ENCODE results near the gene TMEM259.

The TMEM259 gene

DNA sequence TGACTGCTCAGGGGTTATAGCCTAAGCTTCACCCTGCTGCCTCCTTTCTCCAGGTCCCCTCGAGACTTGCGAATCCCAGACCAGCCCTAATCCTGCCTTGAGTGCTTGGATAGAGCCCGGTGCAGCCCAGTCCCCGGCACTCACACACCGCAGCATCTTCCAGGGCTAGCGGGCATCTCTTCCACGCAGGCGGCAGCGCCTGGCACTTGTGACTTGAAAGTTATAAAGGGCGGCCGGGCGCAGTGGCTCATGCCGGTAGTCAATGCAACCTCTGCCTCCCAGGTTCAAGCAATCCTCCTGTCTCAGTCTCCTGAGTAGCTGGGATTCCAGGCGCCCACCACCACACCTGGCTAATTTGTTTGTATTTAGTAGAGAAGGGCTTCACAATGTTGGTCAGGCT, 34.8 kb downstream of the TMEM259 start:
- DNase-seq (ENCODE audit: low spot score): no peak

DNA sequence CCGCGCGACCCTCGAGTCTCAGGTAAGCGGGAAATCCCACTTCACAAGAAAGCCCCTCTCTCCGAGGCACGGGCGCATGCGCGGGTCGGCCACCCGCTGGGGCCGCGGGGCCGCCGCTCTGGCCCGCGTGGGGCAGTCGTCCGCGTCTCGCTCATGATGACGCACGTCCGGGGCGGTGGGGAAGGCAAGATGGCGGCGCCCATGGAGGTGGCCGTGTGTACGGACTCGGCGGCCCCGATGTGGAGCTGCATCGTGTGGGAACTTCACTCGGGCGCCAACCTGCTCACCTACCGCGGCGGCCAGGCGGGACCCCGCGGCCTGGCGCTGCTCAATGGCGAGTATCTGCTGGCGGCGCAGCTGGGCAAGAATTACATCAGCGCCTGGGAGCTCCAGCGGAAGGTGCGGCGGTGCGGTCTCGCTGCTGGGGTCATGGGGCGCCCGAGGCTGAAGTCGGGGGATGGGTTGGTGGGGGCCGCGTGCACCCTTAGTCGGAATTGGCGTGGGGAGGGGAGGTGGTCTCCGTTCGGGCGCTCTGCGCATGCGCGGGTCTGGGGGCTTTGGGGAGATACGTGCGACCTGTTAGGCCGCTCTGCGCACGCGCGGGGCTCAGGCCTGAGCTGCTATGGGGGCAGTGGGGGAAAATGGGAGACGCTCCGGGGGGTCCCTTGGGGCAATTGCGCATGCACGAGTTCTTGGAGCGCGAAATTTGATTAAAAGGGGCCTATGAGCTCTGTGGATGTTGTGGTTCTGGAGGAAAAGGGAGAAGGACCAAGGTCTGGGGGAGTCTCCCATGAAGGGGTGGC, 36.6 kb downstream of the TMEM259 start, which contains the start of gene WDR18:
WDR18 (plus strand) TSS at position 181 of the 803 bp plus-strand sequence; CDS start at position 190, 9 bp downstream.
- DNase-seq (ENCODE audit: low spot score): peak; percentile 70

DNA sequence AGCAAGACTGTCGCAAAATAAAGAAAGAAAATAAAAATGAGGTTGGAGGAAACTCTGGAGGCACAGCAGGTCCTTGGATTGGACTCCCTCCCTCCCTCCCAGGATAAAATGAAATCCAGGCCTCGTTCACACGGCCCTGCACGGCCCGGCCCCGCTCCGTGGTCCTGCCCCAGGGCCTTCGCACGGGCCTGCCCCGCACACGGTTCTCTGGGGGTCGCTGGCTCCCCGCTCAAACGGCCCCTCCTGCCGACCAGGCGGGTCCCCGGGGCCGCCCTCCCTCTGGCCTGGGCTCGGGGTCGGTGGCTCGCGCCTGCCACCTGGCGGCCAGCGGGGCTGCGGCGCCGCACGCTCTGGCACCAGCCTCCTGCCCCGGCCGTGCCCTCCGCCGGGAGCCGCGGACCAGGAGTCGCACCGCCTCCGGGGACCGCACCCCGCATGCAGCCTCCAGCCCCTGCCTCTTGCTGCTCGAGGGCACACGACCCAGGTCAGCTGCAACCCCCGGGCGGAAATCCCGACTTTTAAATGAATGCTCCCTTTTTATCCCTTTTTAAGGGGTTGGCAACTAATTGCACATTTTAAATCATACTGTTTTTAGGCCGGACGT, 38.3 kb downstream of the TMEM259 start:
- no peak for DNase-seq (ENCODE audit: low spot score)

DNA sequence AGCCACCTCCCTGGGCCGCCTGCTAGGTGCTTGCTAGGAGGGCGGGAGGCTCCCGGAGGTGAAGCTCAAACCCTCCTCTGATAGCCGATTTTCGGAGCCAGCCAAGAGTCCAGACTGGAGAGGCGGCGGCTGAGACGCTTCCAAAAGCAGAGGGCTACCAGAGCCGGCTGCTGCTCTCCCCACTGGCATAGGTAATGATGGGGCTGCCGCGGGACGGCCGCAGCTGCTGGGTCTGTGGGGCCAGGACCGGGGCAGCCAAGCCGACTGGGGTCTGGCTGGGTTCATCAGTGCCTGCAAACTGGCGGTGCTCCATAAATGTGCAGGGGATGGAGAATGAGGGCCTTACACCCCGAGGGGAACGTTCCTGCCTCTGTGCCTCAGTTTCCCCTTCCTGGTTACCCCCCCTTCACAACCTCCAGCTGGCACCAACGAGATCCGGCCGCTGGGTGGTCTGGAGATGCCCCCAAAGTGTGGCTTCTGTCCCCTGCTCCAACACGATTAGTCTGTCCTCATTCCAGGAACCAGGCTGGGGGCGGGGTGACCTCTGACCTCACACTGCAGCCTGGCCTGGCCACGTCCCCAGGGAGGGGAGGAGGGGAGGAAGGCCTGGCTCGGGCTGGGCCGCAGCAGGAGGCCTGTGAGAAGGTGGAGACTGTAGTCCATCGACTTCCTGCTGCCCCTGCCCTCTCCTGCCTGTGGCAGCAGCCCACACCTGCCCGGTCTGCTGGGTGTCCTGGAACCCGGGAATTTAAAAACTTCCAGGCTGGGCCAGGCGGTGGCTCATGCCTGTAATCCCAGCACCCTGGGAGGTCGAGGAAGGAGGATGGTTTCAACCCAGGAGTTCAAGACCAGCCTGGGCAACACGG, 40.6 kb downstream of the TMEM259 start:
- DNase-seq (ENCODE audit: low spot score): no peak

DNA sequence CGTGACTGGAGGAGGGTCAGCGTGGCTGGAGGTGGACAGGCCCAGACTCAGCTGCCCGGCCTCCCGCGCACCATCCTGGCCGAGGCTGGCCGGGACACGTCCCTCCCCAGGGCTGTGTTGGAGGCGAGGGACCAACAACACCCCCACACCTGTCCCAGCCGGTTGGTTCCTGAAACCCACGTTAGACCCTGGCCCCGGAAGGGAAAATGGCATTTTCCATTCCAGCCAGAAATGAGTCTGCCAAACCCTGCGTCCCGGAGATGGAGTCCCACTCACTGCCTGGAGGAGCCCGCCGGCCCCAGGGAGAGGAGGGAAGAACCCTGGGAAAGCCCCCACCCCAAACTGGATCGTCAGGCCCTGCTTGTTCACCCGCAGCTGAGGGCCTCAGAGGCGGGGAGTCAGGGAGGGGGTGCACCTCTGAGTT, 41.6 kb downstream of the TMEM259 start:
- DNase-seq (ENCODE audit: low spot score): no peak

DNA sequence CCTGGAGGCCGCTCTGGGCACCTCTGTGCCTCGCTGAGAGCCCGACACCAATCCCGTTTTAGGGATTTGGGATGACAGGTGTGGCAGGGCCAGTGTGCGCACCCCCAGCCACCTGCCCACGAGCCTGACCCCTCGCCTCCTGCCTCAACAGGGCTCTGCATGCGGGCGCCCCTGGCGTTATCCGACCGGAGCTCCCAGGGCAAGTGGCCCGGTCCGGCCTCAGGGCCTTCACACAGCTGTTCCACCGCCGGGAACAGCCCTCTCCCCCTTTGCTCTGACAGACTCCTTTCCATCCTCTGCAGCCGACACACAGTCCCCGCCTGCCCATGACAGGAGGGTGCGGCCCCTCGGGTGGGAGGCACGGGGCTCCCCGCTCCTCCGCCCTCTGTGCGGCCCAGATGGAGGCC, 43.9 kb downstream of the TMEM259 start:
- DNase-seq (ENCODE audit: low spot score): no peak

DNA sequence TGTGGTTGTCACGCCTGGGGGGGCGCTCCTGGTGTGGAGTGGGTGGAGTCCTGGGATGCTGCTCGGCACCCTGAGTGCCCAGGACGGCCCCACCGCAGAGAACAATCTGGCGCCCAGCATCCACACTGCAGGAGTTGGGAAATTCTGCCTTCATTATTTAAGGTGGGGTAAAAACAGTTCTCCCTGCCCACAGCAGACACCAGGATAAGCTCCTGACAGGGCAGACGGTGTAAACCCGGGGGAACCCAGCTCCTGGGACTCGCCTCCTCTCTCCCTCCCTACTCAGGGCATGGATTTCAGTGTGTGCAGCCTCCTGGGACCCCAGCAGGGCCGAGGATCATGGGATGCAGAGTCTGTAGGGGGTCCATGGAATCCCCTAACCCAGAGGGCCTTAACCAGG, 44.4 kb downstream of the TMEM259 start:
- DNase-seq (ENCODE audit: low spot score): no peak

DNA sequence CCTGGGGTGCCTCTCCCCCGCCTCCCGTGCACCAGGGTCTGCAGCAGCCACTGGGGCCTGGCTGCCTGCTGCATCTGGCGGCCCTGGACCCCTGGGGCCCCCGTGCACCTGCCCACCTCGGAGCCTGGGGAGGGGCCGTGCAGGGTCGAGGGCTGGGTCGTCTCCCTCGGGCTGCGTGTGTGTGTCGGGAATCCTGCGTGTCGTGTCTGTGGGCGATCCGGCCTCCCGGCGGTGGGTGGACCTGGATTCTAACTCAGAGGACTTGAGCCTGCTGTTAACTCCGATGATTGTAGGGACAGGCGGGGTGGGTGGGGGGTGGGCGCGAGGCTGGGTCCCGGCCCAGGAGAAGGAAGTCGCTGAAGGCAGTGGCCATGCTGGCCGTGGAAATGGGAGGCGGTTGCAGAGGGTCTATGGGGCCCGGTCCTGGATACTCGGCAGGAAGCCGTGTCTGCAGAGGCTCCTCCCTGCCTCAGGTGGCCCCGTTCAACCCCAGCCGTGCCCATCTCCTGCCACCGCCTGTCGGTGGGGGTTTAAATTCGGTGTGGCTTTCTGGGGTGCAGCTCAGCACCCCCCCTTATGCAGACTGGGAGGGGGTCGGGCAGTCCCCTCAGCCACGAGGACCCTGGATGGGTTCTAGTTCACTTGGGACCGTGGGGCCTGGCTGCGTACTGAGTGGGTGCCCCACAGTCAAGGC, 46.2 kb downstream of the TMEM259 start:
- DNase-seq (ENCODE audit: low spot score): no peak

DNA sequence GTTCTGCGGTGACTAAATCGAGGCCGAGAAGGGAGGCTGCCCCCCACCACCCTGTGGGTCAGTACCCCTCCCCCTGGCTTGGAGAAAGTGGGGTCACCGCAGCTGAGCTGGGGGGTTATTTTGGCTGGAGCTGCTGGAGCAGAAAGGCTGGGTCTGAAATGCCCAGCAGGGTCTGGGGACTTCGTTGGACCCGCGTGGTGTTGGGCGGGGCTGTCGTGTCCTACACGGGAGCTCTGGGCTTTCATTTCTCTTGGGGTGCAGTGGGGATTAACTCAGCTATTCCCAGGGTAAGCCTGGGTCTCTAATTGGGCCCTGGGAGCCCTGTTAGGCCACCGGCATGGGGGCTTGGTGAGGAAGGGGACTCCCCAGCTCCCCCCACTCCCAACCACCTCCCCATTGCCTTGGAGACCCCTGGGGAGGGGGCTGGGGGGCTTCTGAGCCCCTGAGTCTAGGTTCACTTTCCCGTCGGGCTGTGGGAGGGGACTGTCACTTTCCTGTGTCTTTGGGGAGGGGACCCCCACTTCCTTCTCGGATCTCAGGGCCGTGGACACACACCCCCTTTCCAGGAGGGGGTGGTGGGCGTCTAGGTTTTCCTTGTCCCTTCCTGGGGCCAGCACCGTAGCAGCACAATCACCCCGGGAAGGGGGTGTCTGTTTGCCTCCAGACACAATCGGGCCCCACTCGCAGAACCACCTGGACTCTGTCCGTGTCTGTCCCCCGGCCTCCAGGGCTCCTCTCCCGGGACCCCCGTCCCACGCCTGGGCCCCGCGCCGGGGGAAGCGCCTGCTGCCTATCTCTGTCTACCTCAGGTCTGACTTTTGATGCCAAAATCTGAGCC, 47.0 kb downstream of the TMEM259 start:
- DNase-seq (ENCODE audit: low spot score): no peak

DNA sequence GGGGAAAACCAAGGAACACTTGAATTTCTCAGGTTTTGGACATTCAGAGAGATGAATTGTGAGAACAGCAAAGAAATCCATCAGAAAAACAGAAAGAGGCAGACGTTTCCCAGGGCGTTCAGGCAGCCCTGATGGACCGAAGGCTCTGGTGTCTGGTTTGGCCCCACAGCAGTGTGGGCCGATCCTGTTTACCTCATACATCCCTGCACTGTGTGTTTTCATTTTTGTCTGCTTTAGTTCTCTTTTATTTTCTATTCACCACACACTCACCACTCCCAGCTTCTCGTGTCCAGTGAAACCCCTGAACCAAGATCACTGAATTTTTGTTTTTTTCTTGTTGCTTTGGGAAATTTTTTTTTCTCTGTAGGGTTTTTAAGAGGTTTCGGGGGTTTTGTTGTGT, 48.6 kb downstream of the TMEM259 start:
- no peak for DNase-seq (ENCODE audit: low spot score)

DNA sequence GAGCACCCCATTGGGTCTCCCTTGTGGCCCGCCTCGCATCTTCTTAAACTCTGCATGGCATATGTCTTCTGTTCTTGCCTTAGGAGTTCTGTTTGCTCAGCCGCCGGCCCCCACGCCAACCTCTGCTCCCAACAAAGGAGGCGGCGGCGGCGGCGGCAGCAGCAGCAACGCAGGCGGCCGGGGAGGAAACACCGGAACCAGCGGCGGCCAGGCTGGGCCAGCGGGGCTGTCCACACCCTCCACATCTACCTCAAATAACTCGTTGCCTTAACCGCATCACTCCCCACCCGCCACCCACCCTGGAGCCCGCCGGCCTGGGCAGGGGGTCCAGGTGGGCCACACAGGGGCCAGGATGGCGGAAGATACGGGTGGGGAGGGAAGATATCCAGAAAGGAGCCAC, 49.1 kb downstream of the TMEM259 start:
- no peak for DNase-seq (ENCODE audit: low spot score)

DNA sequence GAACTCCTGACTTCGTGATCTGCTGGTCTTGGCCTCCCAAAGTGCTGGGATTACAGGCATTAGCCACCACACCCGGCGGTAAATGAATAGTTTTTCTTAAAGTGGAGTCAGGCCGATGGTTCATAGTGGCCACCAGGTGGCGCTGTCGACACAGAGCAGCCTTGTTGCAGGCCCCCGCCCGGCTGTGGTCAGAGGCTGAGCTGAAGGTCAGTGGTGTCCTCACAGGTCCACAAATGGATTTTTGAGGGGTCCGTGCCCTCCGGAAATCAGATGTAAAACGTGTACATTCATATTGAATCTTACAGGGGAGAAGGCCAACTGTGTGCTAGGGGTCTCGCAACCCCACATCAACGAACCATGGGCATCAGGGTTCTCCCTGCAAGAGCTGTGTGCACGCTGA, 50.2 kb downstream of the TMEM259 start:
- no peak for DNase-seq (ENCODE audit: low spot score)

DNA sequence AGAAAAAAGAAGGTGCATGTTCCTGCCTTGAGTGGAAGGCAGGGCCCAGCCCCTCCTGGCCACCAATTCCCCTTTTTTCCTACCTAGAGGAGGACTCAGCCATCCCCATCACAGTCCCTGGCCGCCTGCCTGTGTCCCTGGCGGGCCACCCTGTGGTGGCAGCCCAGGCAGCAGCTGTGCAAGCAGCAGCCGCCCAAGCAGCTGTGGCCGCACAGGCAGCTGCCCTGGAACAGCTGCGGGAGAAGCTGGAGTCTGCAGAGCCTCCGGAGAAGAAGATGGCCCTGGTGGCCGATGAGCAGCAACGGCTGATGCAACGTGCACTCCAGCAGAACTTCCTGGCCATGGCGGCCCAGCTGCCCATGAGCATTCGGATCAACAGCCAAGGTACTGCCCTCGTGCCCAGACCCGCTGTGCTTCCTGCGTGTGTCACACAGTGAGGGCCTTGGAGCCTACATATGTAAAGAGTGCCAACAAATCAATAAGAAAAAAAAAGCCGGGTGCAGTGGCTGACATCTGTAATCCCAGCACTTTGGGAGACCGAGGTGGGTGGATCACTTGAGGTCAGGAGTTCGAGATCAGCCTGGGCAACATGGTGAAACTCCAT, 54.3 kb downstream of the TMEM259 start:
- DNase-seq (ENCODE audit: low spot score): no peak

DNA sequence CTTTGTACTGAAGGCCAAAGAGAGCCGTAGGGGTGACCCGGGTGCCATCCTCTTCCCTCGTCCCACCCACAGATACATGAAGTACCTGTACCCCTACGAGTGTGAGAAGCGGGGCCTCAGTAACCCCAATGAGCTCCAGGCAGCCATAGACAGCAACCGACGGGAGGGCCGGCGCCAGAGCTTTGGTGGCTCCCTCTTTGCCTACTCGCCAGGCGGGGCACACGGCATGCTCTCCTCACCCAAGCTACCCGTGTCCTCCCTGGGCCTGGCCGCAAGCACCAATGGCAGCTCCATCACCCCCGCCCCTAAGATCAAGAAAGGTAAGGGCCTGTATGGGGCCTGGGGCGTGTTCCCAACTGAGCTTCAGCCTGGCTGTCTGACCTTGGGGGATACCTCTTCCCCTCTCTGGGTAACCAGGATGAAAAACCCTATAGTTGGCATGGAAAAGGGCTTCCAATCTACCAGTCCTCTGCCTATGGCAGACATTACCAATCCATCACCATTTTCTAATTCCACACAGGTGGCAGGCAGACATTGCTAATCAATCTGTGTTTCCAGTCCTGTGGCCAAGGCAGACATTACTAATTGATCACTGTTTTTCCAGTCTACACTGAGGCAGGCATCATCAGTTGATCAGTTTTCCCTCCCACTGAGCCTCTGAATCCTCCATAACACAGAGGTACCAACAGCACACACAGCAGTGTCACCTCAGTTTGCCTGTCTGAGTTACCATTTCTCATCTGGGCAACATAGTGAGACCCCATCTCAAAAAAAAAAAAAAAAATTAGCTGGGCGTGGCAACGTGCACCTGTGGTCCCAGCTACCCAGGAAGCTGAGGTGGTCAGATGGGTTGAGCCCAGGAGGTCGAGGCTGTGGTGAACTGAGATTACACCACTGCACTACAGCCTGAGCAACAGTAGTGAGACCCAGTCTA, 55.9 kb downstream of the TMEM259 start:
- no peak for DNase-seq (ENCODE audit: low spot score)

DNA sequence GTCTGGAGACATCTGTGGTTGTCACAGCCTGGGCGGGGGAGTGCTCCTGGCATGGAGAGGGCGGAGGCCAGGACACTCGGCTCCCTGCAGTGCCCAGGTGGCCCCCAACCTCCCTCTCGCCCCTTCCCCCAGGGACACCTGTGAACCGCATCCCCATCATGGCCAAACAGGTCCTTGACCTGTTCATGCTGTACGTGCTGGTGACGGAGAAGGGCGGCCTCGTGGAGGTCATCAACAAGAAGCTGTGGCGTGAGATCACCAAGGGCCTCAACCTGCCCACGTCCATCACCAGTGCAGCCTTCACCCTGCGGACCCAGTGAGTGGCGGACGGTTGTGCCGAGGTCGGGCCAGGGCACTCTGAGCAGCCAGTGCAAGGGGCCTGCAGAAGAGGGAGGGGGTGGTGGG, 56.8 kb downstream of the TMEM259 start:
- no peak for DNase-seq (ENCODE audit: low spot score)

DNA sequence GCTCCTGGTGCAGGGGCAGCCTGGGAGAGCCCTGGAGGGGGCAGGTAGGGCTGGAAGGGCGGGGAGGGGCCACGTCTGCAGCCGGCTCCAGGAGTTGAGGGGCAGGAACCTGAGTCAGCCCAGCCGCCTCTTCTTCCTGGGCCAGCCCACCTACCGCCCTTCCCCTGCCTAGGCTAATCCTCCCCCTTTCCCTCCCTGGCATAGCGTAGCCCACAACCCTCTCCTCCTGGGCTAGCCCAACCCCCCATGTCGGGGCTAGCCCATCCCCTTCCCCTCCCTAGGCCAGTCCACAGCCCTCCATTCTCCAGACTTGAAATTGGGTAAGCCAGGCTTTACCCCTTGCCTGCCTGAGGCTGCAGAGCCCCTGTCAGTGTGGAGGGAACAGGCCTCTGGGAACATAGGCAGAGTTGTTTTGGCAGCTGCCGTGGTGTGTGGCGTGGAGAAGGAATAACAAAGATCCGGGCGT, 57.4 kb downstream of the TMEM259 start:
- DNase-seq (ENCODE audit: low spot score): no peak

DNA sequence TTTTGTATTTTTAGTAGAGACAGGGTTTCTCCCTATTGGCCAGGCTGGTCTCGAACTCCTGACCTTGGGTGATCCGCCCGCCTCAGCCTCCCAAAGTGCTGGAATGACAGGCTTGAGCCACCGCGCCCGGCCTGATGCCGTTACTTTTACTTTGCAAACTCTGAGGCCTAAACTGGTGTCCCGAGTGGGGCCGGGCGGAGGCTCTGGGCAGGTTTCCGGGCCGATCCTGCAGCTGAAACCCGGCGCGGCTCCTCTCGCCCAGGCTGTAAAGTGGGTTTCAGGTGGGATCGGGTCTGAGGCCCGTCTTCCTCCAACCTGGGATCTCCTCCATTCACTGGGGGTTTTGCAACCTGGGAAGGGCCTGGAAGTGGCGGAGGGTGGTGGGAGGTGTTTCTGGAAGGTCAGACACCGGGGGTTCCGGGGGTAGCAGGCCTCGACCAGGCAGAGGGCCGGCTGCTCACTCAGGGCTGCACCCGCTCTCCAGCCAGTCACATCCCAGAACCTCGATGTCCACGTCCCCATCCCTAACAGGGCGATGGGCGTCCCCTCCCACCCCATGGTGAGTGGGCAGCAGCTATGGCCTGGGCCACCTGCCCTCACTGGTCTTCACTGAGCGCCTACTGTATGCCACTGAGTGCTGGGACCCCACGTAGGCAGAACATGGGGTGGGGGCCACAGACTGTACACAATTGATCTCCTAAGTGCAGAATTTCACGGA, 58.1 kb downstream of the TMEM259 start:
- no peak for DNase-seq (ENCODE audit: low spot score)

DNA sequence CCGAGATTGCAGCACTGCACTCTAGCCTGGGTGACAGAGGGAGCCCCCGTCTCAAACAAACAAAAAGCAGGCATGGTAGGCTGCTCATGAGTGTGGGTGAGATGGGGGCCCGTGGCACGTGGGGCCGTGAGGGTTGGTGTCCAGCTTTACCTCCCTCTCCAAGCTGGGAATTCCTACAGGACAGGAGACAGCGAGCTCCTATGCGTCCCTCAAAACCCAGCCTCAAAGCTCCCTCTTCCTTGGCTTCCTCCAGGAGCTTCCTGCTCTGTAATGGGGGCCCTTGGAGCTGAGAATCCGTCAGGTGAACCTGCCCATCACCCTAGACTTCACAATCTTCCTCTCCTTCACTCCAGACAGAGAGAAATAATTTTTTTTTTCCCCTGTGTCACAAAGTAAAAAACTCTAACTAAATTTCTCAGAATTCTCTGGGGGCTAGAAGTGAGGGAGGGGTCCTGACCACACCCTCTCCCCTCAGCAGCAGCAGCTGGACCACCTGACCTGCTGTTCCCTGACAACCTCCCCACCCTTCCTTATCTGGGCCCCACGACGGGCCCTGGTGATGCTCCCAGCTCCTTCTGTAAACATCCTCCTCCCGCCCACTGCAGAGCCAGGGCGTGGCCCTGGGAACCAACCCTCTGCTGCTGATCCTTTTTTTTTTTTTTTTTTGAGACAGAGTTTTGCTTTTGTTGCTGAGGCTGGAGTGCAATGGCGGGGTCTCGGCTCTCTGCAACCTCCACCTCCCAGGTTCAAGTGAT, 58.9 kb downstream of the TMEM259 start:
- DNase-seq (ENCODE audit: low spot score): no peak

All from SW480 (cell line).